ENCODE measurements around the gene TOX2. TPM values are rescaled to one million over a fixed set of nuclear protein-coding genes. Genes with fewer than 3 reads are reported as not detected.

The TOX2 gene
- total RNA-seq, 1 experiment from 2014 or later = 1.7 TPM

GRCh38 chr20:44073011-44073674 lies 158.5 kb downstream of the TOX2 start:
- TF ChIP-seq CTCF (conservative IDR thresholded peaks at IDR 0.05) = no peak
- Mint-ChIP-seq H3K27ac (peak overlapping the region in 1 of 3 experiments; percentile 16; a peak in 2 of 7 replicates), H3K4me3 (no peak overlapping the region), H3K4me1 (peaks cover 16 to 24% of the 10 kb centered on the region in 2 experiments), H3K9me3 (no peaks in the 10 kb centered on the region), H3K36me3 (ENCODE audit: insufficient read depth in 1 of 3, low read depth in 3 of 3) (no peaks in the 10 kb centered on the region), H3K27me3 (ENCODE audit: low read depth) (no peaks in the 10 kb centered on the region; the same call in 1 of the 2 replicates)
- no peak overlapping the region for H4K5ac ChIP-seq (ENCODE audit: insufficient read length, low read depth, low read length)
- H3K9ac ChIP-seq (ENCODE audit: extremely low read depth, insufficient read length, low read length) = no peak overlapping the region
- H3K79me1 ChIP-seq (ENCODE audit: insufficient read depth, low read depth, low read length, poor library complexity, severe bottlenecking) = no peaks in the 10 kb centered on the region
- no peak overlapping the region for H4K8ac ChIP-seq (replicated peaks; ENCODE audit: insufficient read length, low read depth, low read length)
- no peak overlapping the region for H3K27ac ChIP-seq (ENCODE audit: insufficient read length, low read depth, low read length)
- no peak overlapping the region for H3K4me2 ChIP-seq (ENCODE audit: insufficient read depth, insufficient read length, low read length)
- H3K23me2 ChIP-seq (ENCODE audit: insufficient read length, low read depth, low read length, poor library complexity, severe bottlenecking) = no peaks in the 10 kb centered on the region
- H2BK12ac ChIP-seq (ENCODE audit: insufficient read length, low read depth, low read length) = no peak overlapping the region
- H4K20me1 ChIP-seq (ENCODE audit: control insufficient read depth, insufficient read depth, insufficient read length) = no peaks in the 10 kb centered on the region
- no peak overlapping the region for H3T11ph ChIP-seq (ENCODE audit: low read length)
- H3K23ac ChIP-seq (ENCODE audit: insufficient read length, low read depth, low read length) = no peak overlapping the region
- no peak overlapping the region for H3K14ac ChIP-seq (ENCODE audit: insufficient read depth, low read length)
- no peak overlapping the region for H4K91ac ChIP-seq (ENCODE audit: insufficient read length, low read depth, low read length)
- H3K27me3 ChIP-seq (ENCODE audit: insufficient read depth, low read length) = no peaks in the 10 kb centered on the region
- H2BK15ac ChIP-seq (ENCODE audit: low read depth, low read length) = no peak overlapping the region
- no peak overlapping the region for H2AK5ac ChIP-seq (ENCODE audit: insufficient read length, low read length)
- H3K9me3 ChIP-seq (ENCODE audit: control insufficient read depth, low read depth, low read length) = no peaks in the 10 kb centered on the region
- H3K4ac ChIP-seq (ENCODE audit: low read depth, low read length) = no peak overlapping the region
- H3K79me2 ChIP-seq (ENCODE audit: insufficient read depth, low read length) = no peaks in the 10 kb centered on the region
- H2AFZ ChIP-seq (ENCODE audit: low read length) = no peak overlapping the region
- no peak overlapping the region for H2BK20ac ChIP-seq (ENCODE audit: low read depth, low read length, poor library complexity, severe bottlenecking)
- no CpG with 5 or more reads among the region's 16 CpGs for WGBS (ENCODE audit: extremely low coverage, insufficient read length, low lambda C conversion rate)
- H3K4me1 ChIP-seq (ENCODE audit: insufficient read depth, low read length) = no peaks in the 10 kb centered on the region; the same call in 1 of the 2 replicates
- H2BK5ac ChIP-seq (ENCODE audit: insufficient read length, low read length) = no peak overlapping the region
- H3K56ac ChIP-seq (ENCODE audit: insufficient read length, low read depth, low read length) = no peak overlapping the region
- no peak for DNase-seq
- H3K18ac ChIP-seq (ENCODE audit: insufficient read length, low read depth, low read length) = no peak overlapping the region
- no peak overlapping the region for H2BK120ac ChIP-seq (ENCODE audit: low read depth, low read length, poor library complexity, severe bottlenecking)
